Heart left ventricle (tissue), 16 donors: ENCODE results near the gene PLIN5. TPM values are rescaled to one million over a fixed set of nuclear protein-coding genes. Genes with fewer than 3 reads are reported as not detected.

Experiments used
- ATAC-seq, 4 donors: fragments of 200-7000 bp; cut with Tn5 transposase; one replicate each; pipeline ENCODE4 v1.9.1; 2020 to 2022; ENCODE audit warnings: moderate library complexity in 4 of 4, mild to moderate bottlenecking in 3 of 4, moderate number of reproducible peaks in 1 of 4
- DNase-seq, 5 donors: peaks; one replicate each; pipeline ENCODE4 v3.0.0-alpha.2; 2020
- H3K27ac ChIP-seq, 12 donors: fragments of 200-600 bp; sonication (generic) in 4 of 12; one replicate each; pipeline versions ENCODE4 v1.5.0 to v1.8.0; 2016 to 2022; ENCODE audit warnings: mild to moderate bottlenecking in 2 of 12
- H3K27me3 ChIP-seq, 9 donors: fragments of 200-600 bp; sonication (generic) in 2 of 9; one replicate each; pipeline versions ENCODE4 v1.5.1 to v1.8.0; 2016 to 2022; ENCODE audit warnings: mild to moderate bottlenecking in 3 of 9
- H3K36me3 ChIP-seq, 9 donors: fragments of 200-600 bp; sonication (generic) in 2 of 9; one replicate each; pipeline versions ENCODE4 v1.5.0 to v1.8.0; 2018 to 2022; ENCODE audit warnings: mild to moderate bottlenecking in 2 of 9
- H3K4me1 ChIP-seq, 12 donors: fragments of 200-600 bp; sonication (generic) in 4 of 12; one replicate each; pipeline versions ENCODE4 v1.5.0 to v1.8.0; 2016 to 2022; ENCODE audit warnings: mild to moderate bottlenecking in 3 of 12
- H3K4me3 ChIP-seq, 12 donors: fragments of 200-600 bp; sonication (generic) in 4 of 12; one replicate each; pipeline versions ENCODE4 v1.5.0 to v1.8.0; 2017 to 2022; ENCODE audit warnings: mild to moderate bottlenecking in 9 of 12, moderate library complexity in 4 of 12
- H3K9me3 ChIP-seq, 12 donors: fragments of 200-600 bp; sonication (generic) in 4 of 12; one replicate each; pipeline versions ENCODE4 v1.5.0 to v1.8.0; 2016 to 2022; ENCODE audit warnings: mild to moderate bottlenecking in 1 of 12
- CTCF ChIP-seq, 12 donors: fragments of 200-600 bp; sonication (generic) in 4 of 12; IDR thresholded peaks; one replicate each; pipeline versions ENCODE4 v1.5.0 to v1.8.0; 2018 to 2022; ENCODE audit warnings: antibody characterized with exemption in 12 of 12, mild to moderate bottlenecking in 5 of 12
- POLR2A ChIP-seq, 2 donors: fragments of 450-650 bp; IDR thresholded peaks; one replicate each; pipeline ENCODE4 v1.6.1; 2017; ENCODE audit warnings: antibody characterized with exemption in 2 of 2, mild to moderate bottlenecking in 2 of 2, moderate library complexity in 2 of 2
- WGBS, 4 donors: extraction: QIAGEN DNeasy Blood & Tissue Kit in 2 of 4; methylation state at CpG; one replicate each; pipeline versions ENCODE4 v1.1.5 to v1.1.7; 2013 to 2018; 5-methylcytosine and 5-hydroxymethylcytosine counted together
- intact Hi-C, 10 donors: fragments of 100-400 bp; cut with DNase I; formaldehyde crosslinking; loops; one replicate each; pipeline versions ENCODE4 v1.11.1 to v1.14.2; 2022
- polyA plus RNA-seq, 2 donors: library from polyadenylated mRNA; stranded (reverse); fragments of 200-250 nt; gene quantifications; one replicate each; pipeline ENCODE4 v1.2.3, GENCODE V29; 2013
- total RNA-seq, 9 donors: library from RNA; depleted of rRNA in 2 of 9; stranded (reverse); fragments of >200 nt in 2 of 9; fragmentation: NEBNext Ultra II Directional in 3 of 9; extraction: Animal tissue kit (Norgen Biotek cat#: 25700) in 3 of 9; gene quantifications; one replicate each; pipeline versions ENCODE4 v1.1.0 to v1.2.4, GENCODE V29; 2016 to 2023
- donor health status: ischemic (EF 13 %, LVEDD 7.1; RV severe dilation, severe dysfunction).
- donor health status: healthy with polysubstance abuse.
- donor health status: DM: no; HTN: yes; CAD: no.
- donor health status: DM: no; HTN: no; CAD: no.
- donor health status: ischemic (EF 25% LVEDD 6.9; RV normal size, moderate dysfunction).
- donor health status: ischemic (EF 25% LVEDD 5.7; RV mildly dilated, moderate dysfunction).
- donor health status: healthy.
- donor health status: DM: yes; HTN: yes; CAD: no.
- donor health status: ischemic (EF 35%, LVEDD 5.7; RV mildly dilated, moderate dysfunction).
- donor health status: nonischemic (EF 11% LVEDD 7.7; RV severe dilation, severe dysfunction).
- donor health status: DM: yes; HTN: yes; CAD: no.
- donor health status: PGD.
- donor health status: ischemic (EF 29% LVEDD 5.4; RV normal size, mild dysfunction).
- donor health status: nonischemic (EF 23%, LVEDD 6.1; RV moderate dilation, normal function).

PLIN5 gene
- total and polyA plus RNA-seq, 11 donors: 17.5 to 88.6 (median 42.7) TPM

- TF ChIP-seq POLR2A (IDR thresholded peaks at IDR 0.05): no peak
- TF ChIP-seq CTCF (IDR thresholded peaks at IDR 0.05): no peak
- 40 to 66% (median 45%) methylated on average over 14 to 22 of the region's 22 CpGs for whole genome bisulfite sequencing, 4 donors
- peaks cover 0 to 36% (median 14%) of the 10 kb centered on the region in 12 donors for H3K4me1 ChIP-seq
- peaks cover 0 to 23% (median 2%) of the 10 kb centered on the region in 9 donors for H3K27me3 ChIP-seq
- no peaks in the 10 kb centered on the region for H3K36me3 ChIP-seq
- no peaks in the 10 kb centered on the region for H3K9me3 ChIP-seq
- H3K27ac ChIP-seq: no peak overlapping the region
- no peak for DNase-seq
- intact Hi-C loops: no loop called here
- no peak for ATAC-seq
- no peak overlapping the region for H3K4me3 ChIP-seq
Measured at GRCh38 chr19:4571305-4571917, 36.4 kb upstream of the PLIN5 start.

- peaks cover 0 to 22% (median 2%) of the 10 kb centered on the region in 9 donors for H3K27me3 ChIP-seq
- no peaks in the 10 kb centered on the region for H3K9me3 ChIP-seq
- DNase-seq (no peak), ATAC-seq (no peak)
- intact Hi-C loops: no loop called here
- no peak overlapping the region for H3K27ac ChIP-seq
- peaks cover 0 to 36% (median 14%) of the 10 kb centered on the region in 12 donors for H3K4me1 ChIP-seq
- H3K36me3 ChIP-seq: no peaks in the 10 kb centered on the region
- H3K4me3 ChIP-seq: no peak overlapping the region
- no peak for TF ChIP-seq POLR2A (IDR thresholded peaks at IDR 0.05)
- TF ChIP-seq CTCF (IDR thresholded peaks at IDR 0.05): no peak
- WGBS, 4 donors: 90 to 95% (median 94%) methylated on average over 5 of the region's 5 CpGs
Measured at GRCh38 chr19:4570916-4571304, 35.9 kb upstream of the PLIN5 start.

- WGBS, 4 donors: 86 to 94% (median 91%) methylated on average over 11 of the region's 11 CpGs
- DNase-seq (no peak), ATAC-seq (no peak)
- H3K4me1 ChIP-seq: peaks cover 0 to 31% (median 13%) of the 10 kb centered on the region in 12 donors
- H3K4me3 ChIP-seq: no peak overlapping the region
- TF ChIP-seq CTCF (IDR thresholded peaks at IDR 0.05) (no peak), POLR2A (IDR thresholded peaks at IDR 0.05) (no peak)
- peaks cover 0 to 19% (median 2%) of the 10 kb centered on the region in 9 donors for H3K27me3 ChIP-seq
- H3K9me3 ChIP-seq: no peaks in the 10 kb centered on the region
- intact Hi-C loops: no loop called here
- no peak overlapping the region for H3K27ac ChIP-seq
- no peaks in the 10 kb centered on the region for H3K36me3 ChIP-seq
Measured at GRCh38 chr19:4570402-4570801, 35.4 kb upstream of the PLIN5 start.

- no peak for TF ChIP-seq POLR2A (IDR thresholded peaks at IDR 0.05)
- no peak for TF ChIP-seq CTCF (IDR thresholded peaks at IDR 0.05)
- Histone ChIP-seq H3K4me3 (no peak overlapping the region), H3K4me1 (peaks cover 0 to 16% (median 4%) of the 10 kb centered on the region in 12 donors), H3K36me3 (no peaks in the 10 kb centered on the region), H3K27ac (no peak overlapping the region), H3K9me3 (no peaks in the 10 kb centered on the region), H3K27me3 (peaks cover 0 to 6% (median 0%) of the 10 kb centered on the region in 9 donors)
- ATAC-seq: no peak
- intact Hi-C loops: no loop called here
- no peak for DNase-seq
- WGBS, 4 donors: 75 to 89% (median 85%) methylated on average over 7 of the region's 7 CpGs
Measured at GRCh38 chr19:4568886-4569285, 33.9 kb upstream of the PLIN5 start.
